Hepatocyte (in vitro differentiated cells): Measurements from ENCODE around the gene NBAS. TPM values are rescaled to one million over a fixed set of nuclear protein-coding genes. Genes with fewer than 3 reads are reported as not detected.

Experiments used
- DNase-seq: peaks from one replicate; pipeline ENCODE4 v3.0.0-alpha.2; 2016; ENCODE audit warnings: low spot score
- H2AFZ ChIP-seq: fragments of 200-600 bp; sonication (generic); 2 replicates; pipeline ENCODE4 v1.6.0; 2016; ENCODE audit warnings: antibody characterized with exemption, mild to moderate bottlenecking
- H3K27ac ChIP-seq: fragments of 200-600 bp; sonication (generic); 2 replicates; pipeline ENCODE4 v1.5.1; 2016; ENCODE audit warnings: mild to moderate bottlenecking
- H3K27me3 ChIP-seq: fragments of 200-600 bp; sonication (generic); 2 replicates; pipeline ENCODE4 v1.6.1; 2016
- H3K36me3 ChIP-seq: fragments of 200-600 bp; sonication (generic); replicated peaks from 2 replicates; pipeline ENCODE4 v1.5.1; 2016; ENCODE audit warnings: low read depth; ENCODE audit not compliant: insufficient read depth
- H3K4me1 ChIP-seq: fragments of 200-600 bp; sonication (generic); 2 replicates; pipeline ENCODE4 v1.5.1; 2016; ENCODE audit warnings: mild to moderate bottlenecking, moderate library complexity; ENCODE audit not compliant: insufficient read depth
- H3K4me2 ChIP-seq: fragments of 200-600 bp; sonication (generic); 2 replicates; pipeline ENCODE4 v1.6.0; 2016
- H3K4me3 ChIP-seq: fragments of 200-600 bp; sonication (generic); 2 replicates; pipeline ENCODE4 v1.5.1; 2016; ENCODE audit warnings: mild to moderate bottlenecking
- H3K79me2 ChIP-seq: fragments of 200-600 bp; sonication (generic); 2 replicates; pipeline ENCODE4 v1.6.0; 2017; ENCODE audit warnings: mild to moderate bottlenecking
- H3K9me2 ChIP-seq: fragments of 200-600 bp; sonication (generic); replicated peaks from 2 replicates; pipeline ENCODE4 v1.6.0; 2017; ENCODE audit warnings: mild to moderate bottlenecking; ENCODE audit not compliant: insufficient read depth
- H3K9me3 ChIP-seq: fragments of 200-600 bp; sonication (generic); 2 replicates; pipeline ENCODE4 v1.5.1; 2016; ENCODE audit warnings: low read depth, mild to moderate bottlenecking
- H4K20me1 ChIP-seq: fragments of 200-600 bp; sonication (generic); 2 replicates; pipeline ENCODE4 v1.6.0; 2016; ENCODE audit warnings: mild to moderate bottlenecking; ENCODE audit not compliant: insufficient read depth, poor library complexity, severe bottlenecking
- CTCF ChIP-seq: fragments of 200-600 bp; sonication (generic); IDR thresholded peaks from 2 replicates; pipeline ENCODE4 v1.5.1; 2016; ENCODE audit warnings: antibody characterized with exemption, mild to moderate bottlenecking; ENCODE audit not compliant: poor library complexity
- EZH2 ChIP-seq: fragments of 200-600 bp; sonication (generic); IDR thresholded peaks from 2 replicates; pipeline ENCODE4 v1.6.1; 2016; ENCODE audit warnings: antibody characterized with exemption, mild to moderate bottlenecking, borderline replicate concordance
- EZH2phosphoT487 ChIP-seq: fragments of 200-600 bp; sonication (generic); IDR thresholded peaks from one replicate; pipeline ENCODE4 v1.6.1; 2018; ENCODE audit warnings: antibody characterized with exemption, mild to moderate bottlenecking, low read depth, moderate library complexity; ENCODE audit not compliant: unreplicated experiment, severe bottlenecking
- WGBS: methylation state at CpG from one replicate; pipeline ENCODE4 v1.1.6; 2016; ENCODE audit warnings: low lambda C conversion rate; ENCODE audit errors: missing lambda C conversion rate; 5-methylcytosine and 5-hydroxymethylcytosine counted together
- polyA plus RNA-seq: library from polyadenylated mRNA; unstranded; fragments of >200 nt; fragmentation: Nextera tagmentation; extraction: Ambion mirVana; gene quantifications from 2 replicates; pipeline ENCODE4 v1.2.1, GENCODE V29; 2016
- total RNA-seq: library from RNA; depleted of rRNA; stranded (reverse); fragments of >200 nt; gene quantifications from 2 replicates; pipeline ENCODE4 v1.2.3, GENCODE V29; 2014

The NBAS gene
- total and polyA plus RNA-seq, 2 experiments from 2014 or later = 20.8 to 47.2 TPM

- H3K36me3 ChIP-seq = no peaks in the 10 kb centered on the region
- H4K20me1 ChIP-seq = no peaks in the 10 kb centered on the region
- H3K9me2 ChIP-seq = no peaks in the 10 kb centered on the region
- no peak overlapping the region for H3K27ac ChIP-seq
- H3K9me3 ChIP-seq = no peaks in the 10 kb centered on the region
- no peaks in the 10 kb centered on the region for H3K79me2 ChIP-seq
- no peak overlapping the region for H3K4me2 ChIP-seq
- no peaks in the 10 kb centered on the region for H3K27me3 ChIP-seq
- TF ChIP-seq CTCF (no peak), EZH2phosphoT487 (no peak), EZH2 (no peak)
- no peak for DNase-seq
- no peak overlapping the region for H3K4me3 ChIP-seq
- H2AFZ ChIP-seq = no peak overlapping the region
- WGBS = 84% methylated on average over 7 of the region's 7 CpGs
- no peaks in the 10 kb centered on the region for H3K4me1 ChIP-seq
These were observed 405.1 kb downstream of the NBAS start for GRCh38 chr2:15155959-15156574.

- Histone ChIP-seq H4K20me1 (no peaks in the 10 kb centered on the region), H3K9me3 (no peaks in the 10 kb centered on the region), H2AFZ (no peak overlapping the region), H3K4me2 (no peak overlapping the region), H3K27me3 (no peaks in the 10 kb centered on the region), H3K36me3 (no peaks in the 10 kb centered on the region), H3K27ac (no peak overlapping the region), H3K4me3 (no peak overlapping the region), H3K4me1 (no peaks in the 10 kb centered on the region), H3K79me2 (no peaks in the 10 kb centered on the region), H3K9me2 (no peaks in the 10 kb centered on the region)
- 86% methylated on average over 5 of the region's 5 CpGs for WGBS
- no peak for TF ChIP-seq CTCF
- TF ChIP-seq EZH2 = no peak
- TF ChIP-seq EZH2phosphoT487 = no peak
- no peak for DNase-seq
These were observed 406.8 kb downstream of the NBAS start for GRCh38 chr2:15154297-15154696.

- H4K20me1 ChIP-seq = no peaks in the 10 kb centered on the region
- H3K9me3 ChIP-seq = no peaks in the 10 kb centered on the region
- H3K27ac ChIP-seq = no peak overlapping the region
- no peak for DNase-seq
- no peaks in the 10 kb centered on the region for H3K4me1 ChIP-seq
- no peak for TF ChIP-seq EZH2phosphoT487
- no peaks in the 10 kb centered on the region for H3K36me3 ChIP-seq
- no peaks in the 10 kb centered on the region for H3K27me3 ChIP-seq
- 91% methylated on average over 3 of the region's 3 CpGs for WGBS
- H3K9me2 ChIP-seq = no peaks in the 10 kb centered on the region
- no peak overlapping the region for H2AFZ ChIP-seq
- H3K4me2 ChIP-seq = no peak overlapping the region
- H3K4me3 ChIP-seq = no peak overlapping the region
- H3K79me2 ChIP-seq = no peaks in the 10 kb centered on the region
These were observed 408.8 kb downstream of the NBAS start for GRCh38 chr2:15152382-15152781.

- H3K4me2 ChIP-seq = no peak overlapping the region
- H3K9me2 ChIP-seq = no peaks in the 10 kb centered on the region
- H4K20me1 ChIP-seq = no peaks in the 10 kb centered on the region
- H2AFZ ChIP-seq = no peak overlapping the region
- WGBS = 89% methylated on average over 2 of the region's 2 CpGs
- H3K4me3 ChIP-seq = no peak overlapping the region
- no peak for DNase-seq
- TF ChIP-seq EZH2 = no peak
- TF ChIP-seq EZH2phosphoT487 = no peak
- no peak for TF ChIP-seq CTCF
- H3K9me3 ChIP-seq = no peaks in the 10 kb centered on the region
- no peaks in the 10 kb centered on the region for H3K36me3 ChIP-seq
- H3K4me1 ChIP-seq = no peaks in the 10 kb centered on the region
- H3K27ac ChIP-seq = no peak overlapping the region
- no peaks in the 10 kb centered on the region for H3K79me2 ChIP-seq
- H3K27me3 ChIP-seq = no peaks in the 10 kb centered on the region
These were observed 412.1 kb downstream of the NBAS start for GRCh38 chr2:15149063-15149462.
